Breast epithelium (tissue), 4 donors: ENCODE measurements around the gene CD28. TPM values are rescaled to one million over a fixed set of nuclear protein-coding genes. Genes with fewer than 3 reads are reported as not detected.
"Not testable (repeated sequence)": the region's sequence is repeated elsewhere in the genome, so short reads cannot be mapped to it uniquely, and the experiment has no call there.

ENCODE experiments used
- DNase-seq, 2 donors: peaks; one replicate each; pipeline ENCODE4 v3.0.0-alpha.2; 2019; ENCODE audit warnings: low spot score in 2 of 2
- H3K27ac ChIP-seq, 2 donors: fragments of 200-600 bp; sonication (generic) in 1 of 2; one replicate each; pipeline ENCODE4 v1.5.1; 2016 to 2019; ENCODE audit warnings: mild to moderate bottlenecking in 1 of 2
- H3K27me3 ChIP-seq, 2 donors: fragments of 200-600 bp; sonication (generic) in 1 of 2; one replicate each; pipeline versions ENCODE4 v1.5.1 to v1.6.0; 2017 to 2019; ENCODE audit warnings: control low read depth in 1 of 2, mild to moderate bottlenecking in 1 of 2
- H3K36me3 ChIP-seq: fragments of 200-600 bp; one replicate; pipeline ENCODE4 v1.5.1; 2019
- H3K4me1 ChIP-seq, 2 donors: fragments of 200-600 bp; sonication (generic); one replicate each; pipeline ENCODE4 v1.5.1; 2016 to 2019; ENCODE audit warnings: control low read depth in 1 of 2
- H3K4me3 ChIP-seq, 3 donors: fragments of 200-600 bp; sonication (generic); 1 replicate in 2 of 3; 2 replicates in 1 of 3; pipeline ENCODE4 v1.5.1; 2016 to 2019; ENCODE audit warnings: mild to moderate bottlenecking in 3 of 3, moderate library complexity in 2 of 3
- H3K9me3 ChIP-seq, 2 donors: fragments of 200-600 bp; sonication (generic) in 1 of 2; one replicate each; pipeline ENCODE4 v1.5.1; 2016 to 2019; ENCODE audit warnings: control low read depth in 1 of 2
- CTCF ChIP-seq, 3 donors: fragments of 450-650 bp; IDR thresholded peaks; one replicate each; pipeline ENCODE4 v1.5.1; 2016 to 2017; ENCODE audit warnings: antibody characterized with exemption in 3 of 3, mild to moderate bottlenecking in 3 of 3, moderate library complexity in 3 of 3
- POLR2A ChIP-seq: fragments of 450-650 bp; IDR thresholded peaks from one replicate; pipeline ENCODE4 v1.6.1; 2016; ENCODE audit warnings: antibody characterized with exemption, mild to moderate bottlenecking, moderate library complexity
- POLR2AphosphoS5 ChIP-seq, 3 donors: sonication (generic); formaldehyde crosslinking; IDR thresholded peaks; one replicate each; pipeline ENCODE4 v1.6.1; 2017; ENCODE audit warnings: antibody characterized with exemption in 3 of 3
- intact Hi-C: fragments of 100-400 bp; cut with DNase I; formaldehyde crosslinking; loops from one replicate; pipeline ENCODE4 v1.15.1; 2023; ENCODE audit warnings: low total_unique reads
- total RNA-seq, 3 donors: library from RNA; depleted of rRNA; stranded (reverse); fragments of >200 nt; gene quantifications; one replicate each; pipeline ENCODE4 v1.1.0, GENCODE V29; 2016

Gene CD28
- total RNA-seq, 3 donors from 2014 or later: 2.2 to 4.2 (median 2.9) TPM

DNA sequence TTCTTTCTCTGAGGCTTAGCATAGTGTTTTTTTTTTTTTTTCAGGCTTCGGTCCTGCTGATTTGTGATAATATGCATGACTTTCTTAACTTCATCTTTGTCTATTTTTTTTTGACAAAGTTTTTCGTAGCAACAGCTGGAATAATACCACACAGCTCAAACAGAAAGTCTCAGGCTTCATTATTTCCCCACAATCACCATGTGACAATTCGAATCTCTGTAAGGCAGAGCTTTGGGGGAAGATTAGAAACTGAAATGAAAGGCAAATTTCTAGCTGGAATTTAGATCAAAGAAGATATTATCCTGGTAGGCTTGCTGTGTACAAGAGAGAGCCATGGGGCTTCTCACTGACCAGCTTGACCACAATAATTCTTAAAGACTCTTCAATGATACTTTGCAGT lies 12.2 kb upstream of the CD28 start:
- Histone ChIP-seq H3K27ac (no peak overlapping the region), H3K36me3 (no peaks in the 10 kb centered on the region), H3K9me3 (no peaks in the 10 kb centered on the region), H3K4me1 (no peaks in the 10 kb centered on the region), H3K4me3 (no peak overlapping the region), H3K27me3 (no peaks in the 10 kb centered on the region)
- no peak for TF ChIP-seq POLR2AphosphoS5 (IDR thresholded peaks at IDR 0.05)
- TF ChIP-seq CTCF (IDR thresholded peaks at IDR 0.05): no peak
- intact Hi-C loops: no loop called here
- DNase-seq: no peak

- Histone ChIP-seq H3K27me3 (no peaks in the 10 kb centered on the region), H3K9me3 (no peaks in the 10 kb centered on the region), H3K27ac (no peak overlapping the region), H3K4me1 (no peaks in the 10 kb centered on the region), H3K36me3 (no peaks in the 10 kb centered on the region), H3K4me3 (no peak overlapping the region)
- TF ChIP-seq POLR2AphosphoS5 (IDR thresholded peaks at IDR 0.05): no peak
- no peak for TF ChIP-seq POLR2A
- TF ChIP-seq CTCF (IDR thresholded peaks at IDR 0.05): no peak
- DNase-seq: no peak
- intact Hi-C loops: no loop called here
These were observed 9.2 kb upstream of the CD28 start for GRCh38 chr2:203697190-203697589.

GRCh38 chr2:203697763-203698162 lies 8.7 kb upstream of the CD28 start:
- H3K4me3 ChIP-seq, H3K36me3 ChIP-seq, H3K27ac ChIP-seq, H3K27me3 ChIP-seq, H3K9me3 ChIP-seq, DNase-seq, intact Hi-C loops, H3K4me1 ChIP-seq: not testable (repeated sequence)

- intact Hi-C loops, H3K36me3 ChIP-seq, H3K4me1 ChIP-seq, DNase-seq, H3K9me3 ChIP-seq, H3K4me3 ChIP-seq, H3K27ac ChIP-seq, H3K27me3 ChIP-seq: not testable (repeated sequence)
These were observed 8.0 kb upstream of the CD28 start for GRCh38 chr2:203698410-203698809.

- Histone ChIP-seq H3K36me3 (no peaks in the 10 kb centered on the region), H3K27ac (no peak overlapping the region), H3K9me3 (peaks cover 0 to 8% of the 10 kb centered on the region in 2 donors), H3K4me3 (no peak overlapping the region), H3K4me1 (no peaks in the 10 kb centered on the region), H3K27me3 (no peaks in the 10 kb centered on the region)
- DNase-seq: no peak
- TF ChIP-seq POLR2A (no peak), CTCF (IDR thresholded peaks at IDR 0.05) (no peak), POLR2AphosphoS5 (IDR thresholded peaks at IDR 0.05) (no peak)
- intact Hi-C loops: no loop called here
These were observed 2.0 kb upstream of the CD28 start for GRCh38 chr2:203704430-203704829.

DNA sequence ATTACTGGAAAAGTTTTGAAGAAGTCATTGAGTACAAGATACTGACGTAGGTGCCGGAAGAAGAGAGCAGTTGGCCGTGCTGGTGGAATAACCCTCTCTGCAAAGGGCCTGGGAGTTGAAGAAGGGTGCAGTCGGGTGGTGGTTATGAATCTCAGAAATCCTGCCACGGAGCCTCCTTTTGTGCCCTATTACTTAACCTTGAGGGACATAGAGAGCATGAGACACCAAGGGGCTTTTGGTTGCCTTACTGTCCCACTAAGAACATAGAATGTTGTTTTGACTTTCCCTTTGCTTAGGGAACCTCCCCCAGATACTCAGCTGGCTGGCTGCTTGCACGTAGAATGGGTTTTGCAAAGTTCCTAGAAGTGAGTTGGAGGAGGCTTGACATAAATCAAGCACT lies 1.3 kb upstream of the CD28 start:
- Histone ChIP-seq H3K4me1 (no peaks in the 10 kb centered on the region), H3K27me3 (no peaks in the 10 kb centered on the region), H3K27ac (no peak overlapping the region), H3K36me3 (no peaks in the 10 kb centered on the region), H3K4me3 (no peak overlapping the region), H3K9me3 (peaks cover 0 to 8% of the 10 kb centered on the region in 2 donors)
- no peak for DNase-seq
- intact Hi-C loops: no loop called here
- TF ChIP-seq CTCF (IDR thresholded peaks at IDR 0.05) (no peak), POLR2AphosphoS5 (IDR thresholded peaks at IDR 0.05) (no peak), POLR2A (no peak)
